Large intestine (tissue), 12 donors: ENCODE results near the gene SULT6B1. TPM values are rescaled to one million over a fixed set of nuclear protein-coding genes. Genes with fewer than 3 reads are reported as not detected.
"Not testable (repeated sequence)": the region's sequence is repeated elsewhere in the genome, so short reads cannot be mapped to it uniquely, and the experiment has no call there.

ENCODE experiments used
- DNase-seq, 2 donors: peaks; one replicate each; pipeline versions ENCODE4 v3.0.0 to v3.0.0-alpha.2; 2013
- H3K27ac ChIP-seq: one replicate; pipeline ENCODE4 v1.5.1; 2013; ENCODE audit warnings: low read length
- H3K27me3 ChIP-seq: 2 replicates; pipeline ENCODE4 v1.6.1; 2013; ENCODE audit warnings: low read length; ENCODE audit not compliant: control insufficient read depth, insufficient read depth
- H3K36me3 ChIP-seq: 2 replicates; pipeline ENCODE4 v1.6.1; 2013; ENCODE audit warnings: low read length; ENCODE audit not compliant: control insufficient read depth, insufficient read depth
- H3K4me1 ChIP-seq: one replicate; pipeline ENCODE4 v1.6.1; 2013; ENCODE audit warnings: low read length; ENCODE audit not compliant: control insufficient read depth, insufficient read depth
- H3K4me3 ChIP-seq: one replicate; pipeline ENCODE4 v1.5.1; 2013; ENCODE audit warnings: low read length
- H3K9me3 ChIP-seq: one replicate; pipeline ENCODE4 v1.6.1; 2013; ENCODE audit warnings: mild to moderate bottlenecking, low read depth, low read length, moderate library complexity; ENCODE audit not compliant: control insufficient read depth
- WGBS: methylation state at CpG from one replicate; pipeline ENCODE4 v1.1.5; 2013; ENCODE audit warnings: low lambda C conversion rate; ENCODE audit not compliant: insufficient coverage; 5-methylcytosine and 5-hydroxymethylcytosine counted together
- long read RNA-seq, 11 donors: transcript quantifications; one replicate each; lab custom pipeline, GENCODE V29; 2026
- polyA plus RNA-seq: library from polyadenylated mRNA; unstranded; fragments of 120-200 nt; gene quantifications from one replicate; pipeline ENCODE4 v1.2.1, GENCODE V29; 2013

Gene SULT6B1
- not detected for polyA plus RNA-seq
- long read RNA-seq, donor 1: 0 reads
- long read RNA-seq, donor 2, partial matches to known transcripts: 29 of 55 reads
- long read RNA-seq, donor 2, other reads (novel, unspliced or antisense): 26 of 55 reads
- long read RNA-seq, donor 3: 0 reads
- long read RNA-seq, donor 4: 0 reads
- long read RNA-seq, donor 5: 0 reads
- long read RNA-seq, donor 6: 0 reads
- long read RNA-seq, donor 7: 0 reads
- long read RNA-seq, donor 8, partial matches to known transcripts: 38 of 51 reads
- long read RNA-seq, donor 8, other reads (novel, unspliced or antisense): 13 of 51 reads
- long read RNA-seq, donor 9, partial matches to known transcripts: 66 of 82 reads
- long read RNA-seq, donor 9, other reads (novel, unspliced or antisense): 16 of 82 reads
- long read RNA-seq, donor 10: 0 reads
- long read RNA-seq, donor 11: 0 reads

GRCh38 chr2:37188570-37188969 lies at the start of gene SULT6B1:
Gene SULT6B1 (minus strand): TSS chr2:37188670. CDS start chr2:37188640, 30 bp downstream.
- Histone ChIP-seq H3K27ac (no peak within 1 kb of the TSS), H3K4me3 (no peak within 1 kb of the TSS), H3K36me3 (no peaks in the 10 kb centered on the region), H3K9me3 (no peaks in the 10 kb centered on the region), H3K4me1 (no peaks in the 10 kb centered on the region), H3K27me3 (no peaks in the 10 kb centered on the region)
- no peak for DNase-seq
- WGBS: no CpG with 5 or more reads among the region's 2 CpGs

- Histone ChIP-seq H3K4me3 (peak overlapping the region; percentile 85), H3K27me3 (no peaks in the 10 kb centered on the region), H3K27ac (peak overlapping the region; percentile 85), H3K9me3 (no peaks in the 10 kb centered on the region), H3K4me1 (peaks cover 17% of the 10 kb centered on the region), H3K36me3 (peaks cover 15% of the 10 kb centered on the region)
- no CpG with 5 or more reads among the region's 18 CpGs for WGBS
- peak; percentile 10 to 58 for DNase-seq
Measured at GRCh38 chr2:37232131-37232933, 43.9 kb upstream of the SULT6B1 start.

- H3K4me1 ChIP-seq: peaks cover 17% of the 10 kb centered on the region
- WGBS: no CpG with 5 or more reads among the region's 73 CpGs
- peak; percentile 93 to 96 for DNase-seq
- no peaks in the 10 kb centered on the region for H3K9me3 ChIP-seq
- H3K27ac ChIP-seq: peak within 1 kb of the TSS; percentile 85
- peaks cover 20% of the 10 kb centered on the region for H3K36me3 ChIP-seq
- no peaks in the 10 kb centered on the region for H3K27me3 ChIP-seq
- H3K4me3 ChIP-seq: peak within 1 kb of the TSS; percentile 85
Measured at GRCh38 chr2:37231241-37232130, 43.0 kb upstream of the SULT6B1 start, which contains the start of the genes CEBPZ and NDUFAF7. Gene CEBPZ (minus strand): TSS chr2:37231596. CDS start chr2:37231567, 29 bp downstream. Gene NDUFAF7 (plus strand): TSS chr2:37231658. CDS start chr2:37231706, 48 bp downstream.

- Histone ChIP-seq H3K4me1 (peaks cover 17% of the 10 kb centered on the region), H3K36me3 (peaks cover 23% of the 10 kb centered on the region), H3K27me3 (no peaks in the 10 kb centered on the region), H3K9me3 (no peaks in the 10 kb centered on the region), H3K4me3 (peak overlapping the region; percentile 85), H3K27ac (peak overlapping the region; percentile 85)
- peak in 1 of 2 donors; percentile 7 for DNase-seq
- no CpG with 5 or more reads among the region's 8 CpGs for WGBS
Measured at GRCh38 chr2:37230581-37230980, 42.1 kb upstream of the SULT6B1 start.

- Histone ChIP-seq H3K27me3 (no peaks in the 10 kb centered on the region), H3K4me3 (no peak overlapping the region), H3K4me1 (peaks cover 20% of the 10 kb centered on the region), H3K9me3 (no peaks in the 10 kb centered on the region), H3K27ac (no peak overlapping the region), H3K36me3 (peaks cover 23% of the 10 kb centered on the region)
- WGBS: 100% methylated on average over 3 of the region's 3 CpGs
- no peak for DNase-seq
Measured at GRCh38 chr2:37228788-37229187, 40.3 kb upstream of the SULT6B1 start.

- Histone ChIP-seq H3K27ac (no peak overlapping the region), H3K36me3 (peaks cover 38% of the 10 kb centered on the region), H3K4me3 (no peak overlapping the region), H3K27me3 (no peaks in the 10 kb centered on the region), H3K4me1 (peaks cover 11% of the 10 kb centered on the region), H3K9me3 (no peaks in the 10 kb centered on the region)
- 94% methylated on average over 2 of the region's 4 CpGs for WGBS
- no peak for DNase-seq
Measured at GRCh38 chr2:37226863-37227262, 38.4 kb upstream of the SULT6B1 start.

GRCh38 chr2:37225129-37225528 lies 36.7 kb upstream of the SULT6B1 start:
- H3K4me1 ChIP-seq: peaks cover 11% of the 10 kb centered on the region
- WGBS: no CpG with 5 or more reads among the region's 2 CpGs
- not testable (repeated sequence) for H3K4me3 ChIP-seq, H3K27ac ChIP-seq, H3K9me3 ChIP-seq, DNase-seq, H3K27me3 ChIP-seq
- peaks cover 53% of the 10 kb centered on the region for H3K36me3 ChIP-seq

- DNase-seq: no peak
- H3K36me3 ChIP-seq: peaks cover 60% of the 10 kb centered on the region
- WGBS: 100% methylated on average over 1 of the region's 1 CpG
Measured at GRCh38 chr2:37224063-37224462, 35.6 kb upstream of the SULT6B1 start.

GRCh38 chr2:37223131-37223530 lies 34.7 kb upstream of the SULT6B1 start:
- Histone ChIP-seq H3K4me3 (no peak overlapping the region), H3K4me1 (peaks cover 3% of the 10 kb centered on the region), H3K9me3 (no peaks in the 10 kb centered on the region), H3K27me3 (no peaks in the 10 kb centered on the region), H3K36me3 (peaks cover 66% of the 10 kb centered on the region), H3K27ac (no peak overlapping the region)
- DNase-seq: no peak
- no CpG with 5 or more reads among the region's 4 CpGs for WGBS

More at GRCh38 chr2:37224063-37224462, 35.6 kb upstream of the SULT6B1 start:
- no peaks in the 10 kb centered on the region for H3K9me3 ChIP-seq
- no peaks in the 10 kb centered on the region for H3K27me3 ChIP-seq
- no peak overlapping the region for H3K27ac ChIP-seq
- peaks cover 3% of the 10 kb centered on the region for H3K4me1 ChIP-seq
- H3K4me3 ChIP-seq: no peak overlapping the region
